Measurements from ENCODE around the gene CACNA1F.

The CACNA1F gene

GRCh38 chrX:49257074-49257790 is 24.1 kb upstream of the CACNA1F start:
- DNase-seq = no peak

GRCh38 chrX:49256268-49256995 is 23.3 kb upstream of the CACNA1F start:
- no peak for DNase-seq

- DNase-seq = no peak
These were observed 21.5 kb upstream of the CACNA1F start for GRCh38 chrX:49254639-49255038.

- no peak for DNase-seq
These were observed 18.2 kb upstream of the CACNA1F start for GRCh38 chrX:49251325-49251724.

- no peak for DNase-seq
These were observed 17.4 kb upstream of the CACNA1F start for GRCh38 chrX:49250578-49250977.

- no peak for DNase-seq
These were observed 16.9 kb upstream of the CACNA1F start for GRCh38 chrX:49250066-49250465.

GRCh38 chrX:49249616-49250015 is 16.5 kb upstream of the CACNA1F start:
- DNase-seq = no peak

- no peak for DNase-seq
These were observed 15.9 kb upstream of the CACNA1F start for GRCh38 chrX:49249071-49249470.

GRCh38 chrX:49247916-49248811 is 15.0 kb upstream of the CACNA1F start:
- DNase-seq = no peak

GRCh38 chrX:49247346-49247745 is 14.2 kb upstream of the CACNA1F start:
- DNase-seq = no peak

GRCh38 chrX:49246541-49246940 is 13.4 kb upstream of the CACNA1F start:
- no peak for DNase-seq

- no peak for DNase-seq
These were observed 11.1 kb upstream of the CACNA1F start for GRCh38 chrX:49244207-49244606.

- no peak for DNase-seq
These were observed 10.0 kb upstream of the CACNA1F start for GRCh38 chrX:49243166-49243565.

- DNase-seq = no peak
These were observed 9.5 kb upstream of the CACNA1F start for GRCh38 chrX:49242545-49243066.

- DNase-seq = no peak
These were observed 5.6 kb upstream of the CACNA1F start for GRCh38 chrX:49238735-49239134.

- DNase-seq = peak; percentile 71
These were observed 3.9 kb upstream of the CACNA1F start for GRCh38 chrX:49237060-49237459.

- no peak for DNase-seq
These were observed 881 bp upstream of the CACNA1F start for GRCh38 chrX:49233887-49234555.

- no peak for DNase-seq
These were observed 615 bp downstream of the CACNA1F start for GRCh38 chrX:49232525-49232924.

GRCh38 chrX:49231333-49232000 is 1.7 kb downstream of the CACNA1F start:
- DNase-seq = no peak

- DNase-seq = no peak
These were observed 2.5 kb downstream of the CACNA1F start for GRCh38 chrX:49230500-49231232.

- DNase-seq = no peak
These were observed 5.0 kb downstream of the CACNA1F start for GRCh38 chrX:49228185-49228584.
